Gastroesophageal sphincter (tissue), 4 donors: ENCODE results near the gene ZNF780B. TPM values are rescaled to one million over a fixed set of nuclear protein-coding genes. Genes with fewer than 3 reads are reported as not detected.

Experiments used
- ATAC-seq: fragments of 150-250 bp; one replicate; pipeline ENCODE4 v1.9.1; 2016; ENCODE audit warnings: mild to moderate bottlenecking, moderate library complexity
- H3K27ac ChIP-seq, 4 donors: fragments of 200-600 bp; sonication (generic) in 3 of 4; 1 replicate in 3 of 4; 2 replicates in 1 of 4; pipeline ENCODE4 v1.5.1; 2016 to 2019
- H3K27me3 ChIP-seq: fragments of 200-600 bp; sonication (generic); one replicate; pipeline ENCODE4 v1.5.1; 2019
- H3K36me3 ChIP-seq, 2 donors: fragments of 200-600 bp; sonication (generic); one replicate each; pipeline ENCODE4 v1.5.1; 2019; ENCODE audit warnings: control low read depth in 1 of 2
- H3K4me1 ChIP-seq, 3 donors: fragments of 200-600 bp; sonication (generic); 1 replicate in 2 of 3; 2 replicates in 1 of 3; pipeline ENCODE4 v1.5.1; 2016 to 2019; ENCODE audit warnings: control low read depth in 2 of 3
- H3K4me3 ChIP-seq, 2 donors: fragments of 200-600 bp; sonication (generic); one replicate each; pipeline ENCODE4 v1.5.1; 2019; ENCODE audit warnings: mild to moderate bottlenecking in 1 of 2, moderate library complexity in 1 of 2
- H3K9me3 ChIP-seq, 3 donors: fragments of 200-600 bp; sonication (generic); one replicate each; pipeline ENCODE4 v1.5.1; 2017 to 2019; ENCODE audit warnings: control low read depth in 2 of 3
- CTCF ChIP-seq, 4 experiments: fragments of 200-600 bp in 2 of 4; fragments of 450-650 bp in 2 of 4; sonication (generic) in 1 of 4; IDR thresholded peaks; one replicate each; pipeline ENCODE4 v1.5.1; 2017 to 2019; ENCODE audit warnings: antibody characterized with exemption in 4 of 4, mild to moderate bottlenecking in 2 of 4, moderate library complexity in 2 of 4
- EP300 ChIP-seq: sonication (generic); formaldehyde crosslinking; IDR thresholded peaks from one replicate; pipeline ENCODE4 v1.6.1; 2017; ENCODE audit warnings: antibody characterized with exemption, mild to moderate bottlenecking
- POLR2A ChIP-seq, 2 donors: fragments of 450-650 bp; IDR thresholded peaks; one replicate each; pipeline ENCODE4 v1.6.1; 2017; ENCODE audit warnings: antibody characterized with exemption in 2 of 2, mild to moderate bottlenecking in 2 of 2, moderate library complexity in 1 of 2
- POLR2AphosphoS5 ChIP-seq: sonication (generic); formaldehyde crosslinking; IDR thresholded peaks from one replicate; pipeline ENCODE4 v1.6.1; 2017; ENCODE audit warnings: antibody characterized with exemption
- WGBS, 2 donors: methylation state at CpG; one replicate each; pipeline ENCODE4 v1.1.5; 2018; ENCODE audit warnings: low coverage in 1 of 2; 5-methylcytosine and 5-hydroxymethylcytosine counted together
- total RNA-seq, 4 donors: library from RNA; depleted of rRNA; stranded (reverse); fragments of >200 nt; gene quantifications; one replicate each; pipeline ENCODE4 v1.1.0, GENCODE V29; 2016

ZNF780B gene
- total RNA-seq, 4 donors from 2014 or later = 14.5 to 22.5 (median 19.7) TPM

DNA sequence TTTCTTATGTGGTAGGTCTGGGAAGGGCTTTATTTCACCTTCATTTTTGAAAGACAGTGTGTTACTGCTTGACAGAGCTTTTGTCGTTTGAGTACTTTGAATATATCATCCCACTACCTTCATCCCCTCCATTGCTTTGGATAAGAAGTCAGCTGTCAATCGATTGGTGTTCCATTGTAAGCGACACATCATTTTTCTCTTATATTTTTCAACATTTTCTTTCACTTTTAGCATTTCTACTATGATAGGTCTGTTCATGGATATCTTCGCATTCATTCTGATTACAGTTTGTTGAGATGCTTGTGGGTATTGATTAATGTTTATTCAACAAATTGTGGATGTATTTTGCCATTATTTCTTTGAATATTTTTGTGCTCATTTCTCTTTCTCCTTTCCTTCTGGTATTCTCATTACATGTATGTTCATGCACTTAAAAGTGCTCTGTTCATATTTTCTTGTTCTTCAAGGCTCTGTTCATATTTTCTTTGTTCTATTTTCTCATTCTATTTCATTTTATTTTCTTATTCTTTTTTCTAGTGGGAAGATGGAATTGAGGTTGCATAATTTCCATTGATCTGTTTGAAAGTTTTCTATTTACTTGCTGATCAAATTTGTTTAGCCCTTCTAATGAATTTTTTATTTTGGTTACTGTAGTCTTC lies 30.0 kb downstream of the ZNF780B start:
- H3K9me3 ChIP-seq = peaks cover 0 to 99% (median 6%) of the 10 kb centered on the region in 3 donors
- WGBS, 2 donors = 96 to 100% methylated on average over 4 of the region's 4 CpGs

GRCh38 chr19:40023969-40024368 lies 32.1 kb downstream of the ZNF780B start:
- Histone ChIP-seq H3K27me3 (no peaks in the 10 kb centered on the region), H3K4me3 (no peak overlapping the region), H3K9me3 (peaks cover 0 to 98% (median 6%) of the 10 kb centered on the region in 3 donors), H3K36me3 (no peaks in the 10 kb centered on the region), H3K4me1 (no peaks in the 10 kb centered on the region), H3K27ac (no peak overlapping the region)
- no peak for ATAC-seq
- 83 to 84% methylated on average over 2 to 3 of the region's 3 CpGs for WGBS, 2 donors
- no peak for TF ChIP-seq EP300
- TF ChIP-seq CTCF (IDR thresholded peaks at IDR 0.05) = no peak
- no peak for TF ChIP-seq POLR2A (IDR thresholded peaks at IDR 0.05)
- TF ChIP-seq POLR2AphosphoS5 = no peak

More for the DNA sequence above, 30.0 kb downstream of the ZNF780B start:
- Histone ChIP-seq H3K27me3 (no peaks in the 10 kb centered on the region), H3K36me3 (no peaks in the 10 kb centered on the region), H3K27ac (no peak overlapping the region), H3K4me3 (no peak overlapping the region), H3K4me1 (no peaks in the 10 kb centered on the region)
- no peak for TF ChIP-seq POLR2A (IDR thresholded peaks at IDR 0.05)
- TF ChIP-seq EP300 = no peak
- no peak for TF ChIP-seq POLR2AphosphoS5
- no peak for TF ChIP-seq CTCF (IDR thresholded peaks at IDR 0.05)
- ATAC-seq = no peak

GRCh38 chr19:40013991-40014390 lies 42.0 kb downstream of the ZNF780B start:
- H3K4me1 ChIP-seq = no peaks in the 10 kb centered on the region
- no peaks in the 10 kb centered on the region for H3K27me3 ChIP-seq
- no peak overlapping the region for H3K4me3 ChIP-seq
- peaks cover 8 to 66% of the 10 kb centered on the region in 2 donors for H3K36me3 ChIP-seq
- WGBS, 2 donors = 92 to 96% methylated on average over 4 of the region's 4 CpGs
- peaks cover 1 to 85% (median 10%) of the 10 kb centered on the region in 3 donors for H3K9me3 ChIP-seq
- no peak for ATAC-seq
- no peak for TF ChIP-seq EP300
- TF ChIP-seq CTCF (IDR thresholded peaks at IDR 0.05) = no peak
- TF ChIP-seq POLR2AphosphoS5 = no peak
- TF ChIP-seq POLR2A (IDR thresholded peaks at IDR 0.05) = no peak
- H3K27ac ChIP-seq = no peak overlapping the region

GRCh38 chr19:40009674-40010073 lies 46.4 kb downstream of the ZNF780B start:
- no peak overlapping the region for H3K27ac ChIP-seq
- ATAC-seq = no peak
- H3K27me3 ChIP-seq = no peaks in the 10 kb centered on the region
- H3K4me3 ChIP-seq = no peak overlapping the region
- peaks cover 0 to 8% (median 0%) of the 10 kb centered on the region in 3 donors for H3K4me1 ChIP-seq
- TF ChIP-seq CTCF (IDR thresholded peaks at IDR 0.05) = no peak
- no peak for TF ChIP-seq EP300
- TF ChIP-seq POLR2A (IDR thresholded peaks at IDR 0.05) = no peak
- TF ChIP-seq POLR2AphosphoS5 = no peak
- H3K9me3 ChIP-seq = peaks cover 1 to 43% (median 3%) of the 10 kb centered on the region in 3 donors
- peaks cover 18 to 88% of the 10 kb centered on the region in 2 donors for H3K36me3 ChIP-seq

DNA sequence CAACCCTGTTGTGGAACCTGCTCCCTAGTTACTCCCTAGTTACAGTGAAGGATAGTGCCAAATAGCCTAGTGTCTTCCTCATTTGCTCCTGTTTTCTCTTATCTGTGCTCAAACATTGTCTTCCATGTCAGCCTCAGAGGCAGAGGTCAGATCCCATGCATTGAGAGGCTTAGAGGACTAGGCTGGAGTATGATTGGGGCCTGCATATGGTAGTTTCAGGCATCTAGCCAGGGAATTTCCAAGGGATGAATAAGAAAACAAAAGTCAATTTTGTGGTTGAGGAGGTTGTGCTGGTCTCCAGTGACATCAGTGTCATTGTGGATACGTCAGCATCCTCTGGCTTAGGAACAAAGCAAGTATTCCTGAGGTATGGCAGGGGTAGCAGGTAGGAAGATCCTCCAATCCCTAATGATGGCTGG lies 49.7 kb downstream of the ZNF780B start:
- Histone ChIP-seq H3K4me1 (peaks cover 0 to 8% (median 0%) of the 10 kb centered on the region in 3 donors), H3K4me3 (no peak overlapping the region), H3K36me3 (peaks cover 15 to 55% of the 10 kb centered on the region in 2 donors), H3K27ac (no peak overlapping the region), H3K27me3 (no peaks in the 10 kb centered on the region), H3K9me3 (peaks cover 0 to 9% (median 0%) of the 10 kb centered on the region in 3 donors)
- ATAC-seq = no peak
- 40 to 42% methylated on average over 1 of the region's 1 CpG for WGBS, 2 donors
- TF ChIP-seq POLR2AphosphoS5 (no peak), CTCF (IDR thresholded peaks at IDR 0.05) (no peak), EP300 (no peak)
